Measurements from ENCODE around the gene HBS1L. TPM values are rescaled to one million over a fixed set of nuclear protein-coding genes. Genes with fewer than 3 reads are reported as not detected.

Gene HBS1L
- total and polyA plus RNA-seq, 9 of the 15 experiments (the other 6 are each of a cell fraction or from before 2014, with no cell fraction given) = 101 to 199 (median 145) TPM

- TF ChIP-seq NONO (IDR thresholded peaks at IDR 0.05; ENCODE audit: low read depth in 2 of 2, low read length in 1 of 2) = no peak
- TF ChIP-seq MAFF (IDR thresholded peaks at IDR 0.05; ENCODE audit: low read length) = no peak
- TF ChIP-seq GABPA (tag; conservative IDR thresholded peaks at IDR 0.05; ENCODE audit: low read depth) = no peak
- TF ChIP-seq E2F6 (IDR thresholded peaks at IDR 0.05; ENCODE audit: borderline replicate concordance in 1 of 2, extremely low read depth in 1 of 2, insufficient read depth in 1 of 2, insufficient read length in 1 of 2, low read depth in 1 of 2, low read length in 1 of 2, poor library complexity in 1 of 2, severe bottlenecking in 1 of 2) = no peak
- TF ChIP-seq ZNF780A (CRISPR knock-in tag; IDR thresholded peaks at IDR 0.05) = no peak
- no peak for TF ChIP-seq MEF2D (tag; conservative IDR thresholded peaks at IDR 0.05; ENCODE audit: low read depth)
- 0 out of 2 replicates have a peak, but pooled peaks have one; percentile 1 for TF ChIP-seq EHMT2 (IDR thresholded peaks at IDR 0.05)
- TF ChIP-seq PYGO2 (tag; IDR thresholded peaks at IDR 0.05) = no peak
- TF ChIP-seq MLLT1 (IDR thresholded peaks at IDR 0.05) = no peak
- TF ChIP-seq MTA2 (IDR thresholded peaks at IDR 0.05; ENCODE audit: low read depth) = no peak
- TF ChIP-seq POLR2G (IDR thresholded peaks at IDR 0.05; ENCODE audit: low read depth, low read length) = no peak
- no peak for TF ChIP-seq JUND (IDR thresholded peaks at IDR 0.05; ENCODE audit: borderline replicate concordance, low read depth, low read length)
- TF ChIP-seq JUND (tag; IDR thresholded peaks at IDR 0.05; ENCODE audit: borderline replicate concordance, low read depth, low read length) = no peak
- TF ChIP-seq ZNF583 (CRISPR knock-in tag; IDR thresholded peaks at IDR 0.05) = no peak
- no peak for TF ChIP-seq ARID1B (IDR thresholded peaks at IDR 0.05)
- no peak for TF ChIP-seq GABPB1 (CRISPR knock-in tag; IDR thresholded peaks at IDR 0.05)
- no peak for TF ChIP-seq CHAMP1 (IDR thresholded peaks at IDR 0.05)
- no peak for TF ChIP-seq USF1 (CRISPR knock-in tag; IDR thresholded peaks at IDR 0.05)
- no peak for TF ChIP-seq TAF15 (IDR thresholded peaks at IDR 0.05; ENCODE audit: low read depth, low read length)
- TF ChIP-seq ZNF184 (CRISPR knock-in tag; IDR thresholded peaks at IDR 0.05) = no peak
- no peak for TF ChIP-seq RUNX1 (IDR thresholded peaks at IDR 0.05; ENCODE audit: low read depth)
- TF ChIP-seq HDAC3 (IDR thresholded peaks at IDR 0.05; ENCODE audit: borderline replicate concordance, partially characterized antibody) = no peak
- no peak for TF ChIP-seq ETV1 (tag; conservative IDR thresholded peaks at IDR 0.05; ENCODE audit: low read depth)
Observed at GRCh38 chr6:135087803-135088202, 33.2 kb upstream of the HBS1L start (continued).
